ENCODE results near the gene SLC9A9.

GRCh38 chr3:143302638-143303171 lies 545.6 kb downstream of the SLC9A9 start:
- no peak for TF ChIP-seq CTCF (IDR thresholded peaks at IDR 0.05; ENCODE audit: poor library complexity)
- no peak for TF ChIP-seq EZH2 (IDR thresholded peaks at IDR 0.05; ENCODE audit: borderline replicate concordance)
